SK-N-SH (cell line): Measurements from ENCODE around the gene PRAMEF15. TPM values are rescaled to one million over a fixed set of nuclear protein-coding genes. Genes with fewer than 3 reads are reported as not detected.
"Not testable (repeated sequence)": the region's sequence is repeated elsewhere in the genome, so short reads cannot be mapped to it uniquely, and the experiment has no call there.

Experiments
- CTCF ChIA-PET: fragments of 300-600, 350-600 bp; formaldehyde crosslinking; extraction: SDS; loops from one replicate; lab custom pipeline; 2021; lab: Yijun Ruan, JAX
- POLR2A ChIA-PET: fragments of 350-600 bp; sonication (Branson Sonifier 250); formaldehyde crosslinking; extraction: SDS; loops from one replicate; lab custom pipeline; 2020; ENCODE audit warnings: antibody characterized with exemption, inconsistent platforms; lab: Yijun Ruan, JAX
- DNase-seq: peaks from one replicate; pipeline ENCODE4 v3.0.0; 2012
- H2AFZ ChIP-seq: fragments of 200-600 bp; sonication (generic); 2 replicates; pipeline ENCODE4 v1.8.1; 2016; ENCODE audit warnings: antibody characterized with exemption, mild to moderate bottlenecking, low read depth
- H3F3A ChIP-seq: fragments of 200-600 bp; sonication (generic); replicated peaks from 2 replicates; pipeline ENCODE3; 2016; ENCODE audit warnings: antibody characterized with exemption, mild to moderate bottlenecking; ENCODE audit not compliant: insufficient read depth
- H3K27ac ChIP-seq, 2 experiments: fragments of 200-500 bp in 1 of 2; fragments of 200-600 bp in 1 of 2; sonication (Bioruptor generic) in 1 of 2; sonication (generic), shearing (Covaris generic) in 1 of 2; 2 replicates each; pipeline versions ENCODE4 v1.5.1 to v1.6.1; 2014 to 2016; ENCODE audit warnings: low read depth in 2 of 2, inconsistent platforms in 1 of 2, low read length in 1 of 2, mild to moderate bottlenecking in 1 of 2, mixed read lengths in 1 of 2
- H3K27me3 ChIP-seq: fragments of 200-600 bp; sonication (generic), shearing (Covaris generic); 2 replicates; pipeline ENCODE4 v1.6.1; 2016; ENCODE audit warnings: mixed run types; ENCODE audit not compliant: insufficient read depth
- H3K36me3 ChIP-seq, 2 experiments: fragments of 200-500 bp in 1 of 2; fragments of 200-600 bp in 1 of 2; sonication (Bioruptor generic) in 1 of 2; sonication (generic) in 1 of 2; replicated peaks in 1 of 2; 2 replicates each; pipeline versions ENCODE3 to v1.5.1; 2014 to 2016; ENCODE audit warnings: low read length in 1 of 2, mild to moderate bottlenecking in 1 of 2; ENCODE audit not compliant: insufficient read depth in 2 of 2, control insufficient read depth in 1 of 2
- H3K4me1 ChIP-seq, 2 experiments: fragments of 200-500 bp in 1 of 2; fragments of 200-600 bp in 1 of 2; sonication (Bioruptor generic) in 1 of 2; sonication (generic), shearing (Covaris generic) in 1 of 2; 2 replicates each; pipeline versions ENCODE4 v1.5.1 to v1.6.1; 2014 to 2016; ENCODE audit warnings: low read depth in 1 of 2, low read length in 1 of 2, mixed run types in 1 of 2; ENCODE audit not compliant: insufficient read depth in 2 of 2, control insufficient read depth in 1 of 2
- H3K4me2 ChIP-seq: fragments of 200-600 bp; sonication (generic), shearing (Covaris generic); 2 replicates; pipeline ENCODE4 v1.6.1; 2017; ENCODE audit warnings: mixed run types
- H3K4me3 ChIP-seq, 2 experiments: fragments of 200-500 bp in 1 of 2; fragments of 200-600 bp in 1 of 2; sonication (Bioruptor generic) in 1 of 2; sonication (generic), shearing (Covaris generic) in 1 of 2; 2 replicates each; pipeline versions ENCODE4 v1.5.1 to v1.8.1; 2014 to 2016; ENCODE audit warnings: low read depth in 2 of 2, inconsistent platforms in 1 of 2, low read length in 1 of 2, mild to moderate bottlenecking in 1 of 2, mixed read lengths in 1 of 2, moderate library complexity in 1 of 2
- H3K79me2 ChIP-seq: fragments of 200-600 bp; sonication (generic); 2 replicates; pipeline ENCODE4 v1.8.1; 2017; ENCODE audit warnings: mild to moderate bottlenecking; ENCODE audit not compliant: insufficient read depth
- H3K9ac ChIP-seq: fragments of 200-600 bp; sonication (generic); 2 replicates; pipeline ENCODE4 v1.6.1; 2017; ENCODE audit warnings: mixed run types
- H3K9me2 ChIP-seq: fragments of 200-600 bp; sonication (generic); 2 replicates; pipeline ENCODE4 v1.6.1; 2017; ENCODE audit warnings: mixed run types
- H3K9me3 ChIP-seq: fragments of 200-600 bp; sonication (generic); 2 replicates; pipeline ENCODE4 v1.6.1; 2017; ENCODE audit warnings: mixed run types, mild to moderate bottlenecking, moderate library complexity
- H4K20me1 ChIP-seq: fragments of 200-600 bp; sonication (generic); 2 replicates; pipeline ENCODE4 v1.6.1; 2017; ENCODE audit warnings: mild to moderate bottlenecking, mixed run types; ENCODE audit not compliant: insufficient read depth
- WGBS: methylation state at CpG from one replicate; pipeline ENCODE4 v1.1.6; 2017; ENCODE audit warnings: low lambda C conversion rate; 5-methylcytosine and 5-hydroxymethylcytosine counted together
- polyA plus RNA-seq, 3 experiments: library from polyadenylated mRNA; depleted of rRNA; stranded (reverse); fragments of >200 nt; gene quantifications; 2 replicates each; pipeline ENCODE4 v1.2.3, GENCODE V29; 2012

Gene PRAMEF15
- polyA plus RNA-seq, 1 of the 3 experiments (the other 2 are of a cell fraction), result not detected

- WGBS, result no CpG with 5 or more reads among the region's 27 CpGs
- H3K27ac ChIP-seq, H3K4me3 ChIP-seq, DNase-seq, H3K9me2 ChIP-seq, H3K79me2 ChIP-seq, H3K9ac ChIP-seq, H3F3A ChIP-seq, H3K9me3 ChIP-seq, H2AFZ ChIP-seq, H3K36me3 ChIP-seq, POLR2A ChIA-PET, H4K20me1 ChIP-seq, H3K4me2 ChIP-seq, H3K4me1 ChIP-seq, H3K27me3 ChIP-seq, CTCF ChIA-PET: not testable (repeated sequence)
Observed at GRCh38 chr1:13298699-13299098, 16.7 kb upstream of the PRAMEF15 start.

DNA sequence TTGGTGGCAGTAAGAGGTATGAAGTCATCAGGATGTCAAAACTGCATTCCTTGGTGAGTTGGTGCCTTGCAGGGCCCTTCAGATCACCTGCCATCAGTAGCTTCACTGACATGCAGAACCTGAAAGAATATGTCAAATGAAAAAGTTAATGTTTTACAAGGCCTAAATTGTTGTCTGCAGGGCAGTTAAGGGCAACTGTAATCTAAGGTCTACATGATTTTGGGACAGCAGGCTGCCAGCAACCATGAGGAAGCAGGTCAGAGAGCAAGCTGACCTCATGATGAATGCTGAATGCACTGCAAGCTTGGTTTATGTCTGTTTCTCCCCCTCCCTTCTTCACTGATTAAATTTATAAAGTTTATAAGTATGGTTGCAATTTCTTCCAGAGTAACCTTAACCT is 13.2 kb upstream of the PRAMEF15 start:
- H3K79me2 ChIP-seq, H2AFZ ChIP-seq, H4K20me1 ChIP-seq, H3K4me1 ChIP-seq, H3K9me3 ChIP-seq, H3F3A ChIP-seq, H3K9ac ChIP-seq, DNase-seq, H3K27me3 ChIP-seq, H3K4me3 ChIP-seq, H3K4me2 ChIP-seq, H3K9me2 ChIP-seq, CTCF ChIA-PET, POLR2A ChIA-PET, H3K27ac ChIP-seq, H3K36me3 ChIP-seq: not testable (repeated sequence)

DNA sequence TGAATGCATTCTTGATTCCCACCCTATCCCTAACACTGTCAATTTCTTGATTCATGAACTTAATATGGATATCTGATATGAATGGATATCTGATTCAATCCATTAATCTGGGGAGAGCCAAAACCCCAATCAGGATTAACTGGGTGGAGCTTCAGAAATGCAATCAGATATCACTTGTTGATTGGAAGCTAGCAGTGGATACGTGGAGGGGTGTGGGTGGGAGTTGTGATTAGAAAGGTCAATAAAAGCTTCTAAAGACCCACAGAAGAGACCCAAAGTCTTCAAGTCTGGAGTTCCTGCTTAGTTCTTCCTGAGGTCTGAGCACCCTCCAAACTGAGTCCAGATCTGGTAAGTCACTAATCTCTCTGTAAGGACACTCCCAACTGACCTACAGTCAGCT is 12.1 kb upstream of the PRAMEF15 start, which contains the start of gene PRAMEF33:
TSS of gene PRAMEF33 (plus strand) at position 301 of the 400 bp plus-strand sequence. CDS start 2,416 bp downstream, outside the sequence.
- H3K27ac ChIP-seq, H3K4me3 ChIP-seq, H3K4me2 ChIP-seq, DNase-seq, H3K27me3 ChIP-seq, POLR2A ChIA-PET, H2AFZ ChIP-seq, H3K9me3 ChIP-seq, CTCF ChIA-PET, H4K20me1 ChIP-seq, H3K79me2 ChIP-seq, H3K9me2 ChIP-seq, H3K9ac ChIP-seq, H3K4me1 ChIP-seq, H3F3A ChIP-seq, H3K36me3 ChIP-seq: not testable (repeated sequence)
- no CpG with 5 or more reads among the region's 1 CpG for WGBS

DNA sequence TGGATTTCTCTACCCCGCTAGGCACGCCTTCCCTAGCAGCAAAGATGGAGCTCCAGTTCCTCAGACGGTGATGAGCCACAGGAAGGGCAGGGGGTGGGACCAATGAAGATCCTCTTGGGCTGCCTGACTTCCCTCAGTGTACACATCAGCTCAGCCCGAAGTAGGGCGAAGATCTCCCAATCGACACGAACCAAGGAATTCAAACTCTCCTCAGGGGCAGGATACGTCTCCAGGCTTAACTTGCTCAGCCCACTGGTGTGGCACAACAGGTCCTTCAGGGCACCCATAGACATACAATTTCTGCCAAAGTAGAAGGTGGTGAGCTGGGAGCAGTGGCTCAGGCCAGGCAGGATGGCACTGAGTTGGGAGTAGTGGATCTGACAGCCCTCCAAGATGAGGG is 27.1 kb downstream of the PRAMEF15 start:
- H3K79me2 ChIP-seq, DNase-seq, H3K27ac ChIP-seq, H3F3A ChIP-seq, H3K4me1 ChIP-seq, H3K4me2 ChIP-seq, CTCF ChIA-PET, H3K9ac ChIP-seq, H3K27me3 ChIP-seq, H3K9me3 ChIP-seq, H3K9me2 ChIP-seq, H2AFZ ChIP-seq, H3K4me3 ChIP-seq, H4K20me1 ChIP-seq, H3K36me3 ChIP-seq, POLR2A ChIA-PET: not testable (repeated sequence)
- WGBS, result 4% methylated on average over 7 of the region's 8 CpGs

DNA sequence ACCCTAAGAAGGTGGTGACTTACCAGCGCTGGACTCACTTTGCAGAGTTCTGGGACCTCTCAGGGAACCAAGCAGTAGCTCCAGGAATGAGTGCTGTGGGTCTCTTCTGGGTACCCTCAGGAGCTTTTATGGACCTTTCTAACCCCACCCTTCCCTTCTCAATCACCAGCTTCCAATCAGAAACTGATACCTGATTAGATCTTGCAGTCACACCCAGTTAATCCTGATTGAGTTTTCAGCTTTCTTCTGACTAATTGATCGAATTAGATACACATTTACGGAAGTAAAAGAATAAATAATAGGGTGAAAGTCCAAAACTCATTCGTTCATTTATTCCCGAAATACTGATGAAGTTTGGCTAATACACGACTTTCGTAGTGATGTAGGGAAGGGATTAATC is 31.7 kb downstream of the PRAMEF15 start, which contains the start of gene PRAMEF14:
TSS of gene PRAMEF14 (minus strand) at position 101 of the 400 bp plus-strand sequence. CDS start 1,820 bp downstream, outside the sequence.
- POLR2A ChIA-PET, H3K79me2 ChIP-seq, H3K27me3 ChIP-seq, H2AFZ ChIP-seq, H3K27ac ChIP-seq, H3F3A ChIP-seq, H3K4me3 ChIP-seq, H4K20me1 ChIP-seq, H3K4me2 ChIP-seq, CTCF ChIA-PET, H3K9me2 ChIP-seq, H3K4me1 ChIP-seq, H3K9ac ChIP-seq, H3K9me3 ChIP-seq, H3K36me3 ChIP-seq, DNase-seq: not testable (repeated sequence)
- WGBS, result 1% methylated on average over 6 of the region's 7 CpGs

DNA sequence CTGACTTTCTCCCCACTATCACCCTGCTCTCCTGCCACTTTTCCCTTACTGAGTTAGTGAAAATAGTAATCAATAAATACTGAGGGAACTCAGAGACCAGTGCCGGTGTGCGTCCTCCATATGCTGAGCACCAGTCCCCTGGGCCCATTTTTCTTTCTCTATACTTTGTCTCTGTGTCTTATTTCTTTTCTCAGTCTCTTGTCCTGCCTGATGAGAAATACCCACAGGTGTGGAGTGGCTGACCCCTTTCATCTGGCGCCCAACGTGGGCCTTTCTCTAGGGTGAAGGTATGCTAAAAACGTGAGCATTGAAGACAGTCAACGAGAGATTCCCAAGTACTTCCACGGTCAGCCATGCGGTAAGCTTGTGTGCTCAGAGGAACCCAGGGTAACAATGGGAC is 38.1 kb downstream of the PRAMEF15 start:
- POLR2A ChIA-PET, result not testable (repeated sequence)

DNA sequence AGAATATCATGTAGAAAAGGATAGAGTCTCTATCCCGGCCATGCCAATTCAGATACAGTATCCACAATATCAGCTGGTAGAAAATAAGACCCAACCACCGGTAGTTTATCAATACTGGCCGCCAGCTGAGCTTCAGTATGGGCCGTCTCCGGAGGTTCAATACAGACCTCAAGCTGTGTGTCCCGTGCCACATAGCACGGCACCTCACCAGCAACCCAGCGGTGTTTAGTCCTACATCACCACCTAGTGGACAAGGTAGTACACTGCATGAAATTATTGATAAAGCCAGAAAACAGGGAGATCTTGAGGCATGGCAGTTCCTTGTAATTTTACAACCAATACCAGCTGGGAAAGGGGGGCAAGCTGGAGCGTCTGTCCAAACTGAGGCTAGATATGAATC is 39.1 kb downstream of the PRAMEF15 start:
- H3K9me2 ChIP-seq, H3K27ac ChIP-seq, DNase-seq, H3K9ac ChIP-seq, H3K4me3 ChIP-seq, H4K20me1 ChIP-seq, H3K4me1 ChIP-seq, H3F3A ChIP-seq, H2AFZ ChIP-seq, POLR2A ChIA-PET, H3K36me3 ChIP-seq, H3K27me3 ChIP-seq, H3K9me3 ChIP-seq, CTCF ChIA-PET, H3K4me2 ChIP-seq, H3K79me2 ChIP-seq: not testable (repeated sequence)
- no CpG with 5 or more reads among the region's 9 CpGs for WGBS

More for the DNA sequence above, 38.1 kb downstream of the PRAMEF15 start:
- H3K4me2 ChIP-seq, H3K36me3 ChIP-seq, H3K79me2 ChIP-seq, H4K20me1 ChIP-seq, CTCF ChIA-PET, H3K9me2 ChIP-seq, H3K4me3 ChIP-seq, H3K27me3 ChIP-seq, H3K9me3 ChIP-seq, H3K27ac ChIP-seq, H3K4me1 ChIP-seq, H3F3A ChIP-seq, H3K9ac ChIP-seq, H2AFZ ChIP-seq, DNase-seq: not testable (repeated sequence)
- WGBS, result 13% methylated on average over 5 of the region's 8 CpGs
